Panc1 (cell line): ENCODE results near the gene SSPN. TPM values are rescaled to one million over a fixed set of nuclear protein-coding genes. Genes with fewer than 3 reads are reported as not detected.
A peak's percentile ranks its signal among the peaks of the same experiment; 100 is the strongest.

ENCODE experiments used
- ATAC-seq: fragments of 200-7000 bp; cut with Tn5 transposase; 2 replicates; pipeline ENCODE4 v1.9.1; 2020; ENCODE audit warnings: mild to moderate bottlenecking, moderate library complexity
- BruUV-seq: library from RNA; stranded (reverse); fragments of 400-500 nt; replicated peaks from 2 replicates; lab custom pipeline; 2021; lab: Mats Ljungman, UMichigan
- CTCF ChIA-PET: fragments of 300-600 bp; sonication (Branson Sonifier 250); formaldehyde crosslinking; loops from one replicate; lab custom pipeline; 2022; ENCODE audit warnings: antibody characterized with exemption; lab: Charles Lee
- POLR2A ChIA-PET: fragments of 300-600 bp; sonication (Branson Sonifier 250); formaldehyde crosslinking; loops from one replicate; lab custom pipeline; 2022; ENCODE audit warnings: antibody characterized with exemption; lab: Charles Lee
- DNase-seq: peaks from one replicate; pipeline ENCODE4 v3.0.0-alpha.2; 2010; ENCODE audit warnings: low read depth, low spot score
- H3K27ac ChIP-seq: 2 replicates; pipeline ENCODE4 v1.5.1; 2011; ENCODE audit warnings: mild to moderate bottlenecking, low read length, inconsistent platforms
- H3K27me3 ChIP-seq: fragments of 200-500 bp; sonication (Bioruptor generic); 2 replicates; pipeline ENCODE4 v1.6.0; 2014; ENCODE audit warnings: low read length, inconsistent platforms; ENCODE audit not compliant: control insufficient read depth, insufficient read depth
- H3K36me3 ChIP-seq: fragments of 200-500 bp; sonication (Bioruptor generic); 2 replicates; pipeline ENCODE4 v1.5.1; 2014; ENCODE audit warnings: inconsistent platforms, mild to moderate bottlenecking, low read length, moderate library complexity; ENCODE audit not compliant: control insufficient read depth, insufficient read depth
- H3K4me1 ChIP-seq: 2 replicates; pipeline ENCODE4 v1.5.1; 2011; ENCODE audit warnings: inconsistent platforms, mild to moderate bottlenecking, low read length, moderate library complexity; ENCODE audit not compliant: control insufficient read depth, insufficient read depth
- H3K4me3 ChIP-seq, 2 experiments: 2 replicates each; pipeline ENCODE4 v1.5.1; 2011 to 2012; ENCODE audit warnings: low read depth in 2 of 2, low read length in 2 of 2, mild to moderate bottlenecking in 2 of 2, inconsistent platforms in 1 of 2, moderate library complexity in 1 of 2
- H3K9me3 ChIP-seq: fragments of 200-500 bp; sonication (Bioruptor generic); 2 replicates; pipeline ENCODE4 v1.5.1; 2014; ENCODE audit warnings: low read depth, mild to moderate bottlenecking, inconsistent platforms, low read length, moderate library complexity; ENCODE audit not compliant: control insufficient read depth, insufficient read depth
- CTCF ChIP-seq: fragments of 450-650 bp; IDR thresholded peaks from 2 replicates; pipeline ENCODE4 v1.5.1; 2017; ENCODE audit warnings: mild to moderate bottlenecking
- POLR2AphosphoS5 ChIP-seq: IDR thresholded peaks from 2 replicates; pipeline ENCODE4 v1.6.1; 2012; ENCODE audit warnings: mild to moderate bottlenecking, low read depth, low read length, moderate library complexity
- REST ChIP-seq, 2 experiments: IDR thresholded peaks; 2 replicates each; pipeline ENCODE4 v1.6.1; 2011 to 2012; ENCODE audit warnings: low read depth in 2 of 2, control low read depth in 1 of 2, low read length in 1 of 2, mild to moderate bottlenecking in 1 of 2, moderate library complexity in 1 of 2; ENCODE audit not compliant: insufficient read depth in 1 of 2
- SIN3A ChIP-seq: IDR thresholded peaks from 2 replicates; pipeline ENCODE4 v1.6.1; 2012; ENCODE audit warnings: low read depth, mild to moderate bottlenecking, low read length, moderate library complexity, borderline replicate concordance; ENCODE audit not compliant: insufficient read depth
- TCF7L2 ChIP-seq: IDR thresholded peaks from 2 replicates; pipeline ENCODE4 v1.6.1; 2011; ENCODE audit warnings: mild to moderate bottlenecking, low read depth, low read length, inconsistent platforms
- in situ Hi-C: cut with HindIII; loops from 2 replicates; pipeline ENCODE4 v1.10.0; 2016; ENCODE audit warnings: low sequenced_read_pairs, low pct_unique_long_range_greater_than_20kb
- intact Hi-C: fragments of 100-400 bp; cut with micrococcal nuclease; formaldehyde crosslinking; loops from one replicate; pipeline ENCODE4 v1.10.0; 2022; ENCODE audit not compliant: unreplicated experiment
- total RNA-seq: library from RNA; stranded (reverse); gene quantifications from one replicate; pipeline ENCODE4 v1.2.1, GENCODE V29; 2021; ENCODE audit not compliant: unreplicated experiment

SSPN gene
- total RNA-seq, 1 experiment from 2014 or later, result 23.4 TPM

DNA sequence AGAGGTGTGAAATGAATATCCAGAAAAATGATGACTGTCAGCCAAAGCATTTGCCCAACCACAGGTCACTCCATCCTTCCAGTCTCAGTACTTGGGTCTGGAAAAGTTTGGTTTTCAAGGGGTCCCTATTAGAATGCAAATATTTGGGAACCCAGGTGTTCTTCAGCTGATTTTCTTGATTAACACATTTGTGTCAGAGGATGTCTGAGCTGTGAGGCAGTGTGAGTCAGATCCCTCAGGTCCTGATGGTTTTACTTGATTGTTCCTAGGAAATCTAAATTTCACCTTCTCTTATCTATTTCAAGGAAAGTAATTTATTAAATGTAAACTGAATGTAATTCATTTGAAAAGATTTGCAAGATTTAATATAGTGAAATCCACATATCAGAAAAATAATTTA lies 71.5 kb downstream of the SSPN start:
- no TSS peak for BruUV-seq
- peaks cover 14% of the 10 kb centered on the region for H3K4me1 ChIP-seq
- in situ Hi-C loops (no loop called here), intact Hi-C loops (no loop called here)
- no peaks in the 10 kb centered on the region for H3K36me3 ChIP-seq
- ATAC-seq, result no peak
- H3K4me3 ChIP-seq, result no peak overlapping the region
- H3K27ac ChIP-seq, result peak overlapping the region; percentile 32; the same call in 1 of the 2 replicates
- no peak for DNase-seq
- peaks cover 12% of the 10 kb centered on the region; the same call in 1 of the 2 replicates for H3K9me3 ChIP-seq
- CTCF ChIA-PET, result no interaction called here
- no peak for TF ChIP-seq SIN3A
- POLR2A ChIA-PET, result no interaction called here
- H3K27me3 ChIP-seq, result no peaks in the 10 kb centered on the region

DNA sequence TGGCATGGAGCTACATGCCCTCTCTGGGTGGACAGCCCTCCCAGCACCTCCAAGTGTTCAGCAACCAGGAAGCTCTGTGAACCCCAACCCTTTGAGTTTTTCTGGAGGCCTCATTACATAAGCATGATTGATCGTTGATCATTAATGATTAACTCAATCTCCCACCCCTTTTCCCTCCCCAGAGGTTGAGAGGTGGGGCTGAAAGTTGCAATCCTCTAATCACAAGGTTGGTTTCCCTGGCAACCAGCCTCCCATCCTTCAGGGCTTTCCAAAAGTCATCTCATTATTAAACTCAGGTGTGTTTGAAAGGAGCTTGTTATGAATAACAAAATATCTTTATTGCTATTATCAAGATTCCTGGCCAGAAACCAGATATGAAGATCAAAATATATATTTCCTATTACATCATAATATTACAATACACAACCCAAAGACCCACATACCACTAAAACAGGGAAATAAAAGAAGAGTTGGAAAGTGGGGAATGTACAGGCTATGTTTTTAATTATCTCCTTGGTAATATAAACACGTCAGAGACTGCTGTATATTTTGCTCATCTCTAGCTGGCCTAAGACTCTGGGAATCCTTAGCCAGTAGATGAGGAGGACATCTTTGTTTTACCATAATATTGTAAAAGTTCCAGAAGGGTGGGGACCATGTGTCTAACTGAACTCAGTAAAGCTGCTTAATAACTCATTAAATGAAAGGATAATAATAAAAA lies 73.6 kb downstream of the SSPN start:
- BruUV-seq, result no TSS peak
- intact Hi-C loops (no loop called here), in situ Hi-C loops (no loop called here)
- Histone ChIP-seq H3K27ac (peak overlapping the region; percentile 98), H3K4me1 (peaks cover 35% of the 10 kb centered on the region), H3K36me3 (no peaks in the 10 kb centered on the region), H3K27me3 (no peaks in the 10 kb centered on the region), H3K9me3 (peaks cover 8% of the 10 kb centered on the region; the same call in 1 of the 2 replicates), H3K4me3 (no peak overlapping the region)
- DNase-seq, result no peak
- TF ChIP-seq REST (IDR thresholded peaks at IDR 0.05; ENCODE audit: insufficient read depth in 1 of 2, low read depth in 2 of 2, low read length in 1 of 2) (no peak), SIN3A (no peak), POLR2AphosphoS5 (no peak), CTCF (no peak), TCF7L2 (no peak)
- ATAC-seq, result no peak
- CTCF ChIA-PET, result no interaction called here
- POLR2A ChIA-PET, result interaction anchor here (1.1 kb wide), 1 partner anchor 144 kb away, joined by 3 read pairs; the partner anchor contains the start of gene BHLHE41
